NCI-H446 treated with DMSO at 0.1 percent for 48 hours (cell line): ENCODE data around the gene RBM39.
A peak's percentile ranks its signal among the peaks of the same experiment; 100 is the strongest.
"Not testable (repeated sequence)": the region's sequence is repeated elsewhere in the genome, so short reads cannot be mapped to it uniquely, and the experiment has no call there.

Source experiments
- DNase-seq: peaks from one replicate; lab custom pipeline; 2025; lab: John Stamatoyannopoulos, UW

The RBM39 gene

DNA sequence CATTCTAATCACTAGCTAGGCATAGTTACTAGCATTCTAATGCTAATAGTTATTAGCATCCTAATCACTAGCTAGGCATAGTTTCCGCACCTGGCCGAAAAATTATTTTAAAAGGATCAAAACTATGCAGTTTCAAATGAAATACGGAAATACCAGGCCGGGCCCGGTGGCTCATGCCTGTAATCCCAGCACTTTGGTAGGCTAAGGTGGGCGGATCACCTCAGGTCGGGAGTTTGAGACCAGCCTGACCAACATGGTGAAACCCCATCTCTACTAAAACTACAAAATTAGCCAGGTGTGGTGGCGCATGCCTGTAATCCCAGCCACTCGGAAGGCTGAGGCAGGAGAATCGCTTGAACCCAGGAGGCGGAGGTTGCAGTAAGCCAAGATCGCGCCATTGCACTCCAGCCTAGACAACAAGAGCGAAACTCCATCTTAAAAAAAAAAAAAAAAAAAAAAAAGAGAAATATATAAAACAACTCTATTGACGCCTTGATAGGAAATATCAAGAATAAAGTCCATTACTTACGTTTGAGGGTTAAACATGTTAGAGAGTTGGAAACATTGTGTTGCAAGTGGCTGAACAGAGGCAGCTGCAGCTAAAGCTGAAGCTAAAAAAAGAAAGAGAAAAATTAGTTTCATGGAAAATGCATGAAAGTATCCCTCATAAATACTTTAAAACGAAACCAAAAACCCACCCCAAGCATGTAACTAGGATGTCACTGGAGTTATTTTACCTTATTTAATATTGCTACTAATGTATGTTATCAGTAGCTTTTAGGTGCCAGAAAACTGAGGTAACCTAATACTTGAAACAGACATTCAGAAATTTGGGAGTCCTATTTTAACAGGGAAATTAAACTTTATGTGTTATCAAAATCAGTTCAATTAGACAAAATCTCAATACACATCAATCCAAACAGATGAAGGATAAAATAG, 35.2 kb downstream of the RBM39 start:
- not testable (repeated sequence) for DNase-seq

DNA sequence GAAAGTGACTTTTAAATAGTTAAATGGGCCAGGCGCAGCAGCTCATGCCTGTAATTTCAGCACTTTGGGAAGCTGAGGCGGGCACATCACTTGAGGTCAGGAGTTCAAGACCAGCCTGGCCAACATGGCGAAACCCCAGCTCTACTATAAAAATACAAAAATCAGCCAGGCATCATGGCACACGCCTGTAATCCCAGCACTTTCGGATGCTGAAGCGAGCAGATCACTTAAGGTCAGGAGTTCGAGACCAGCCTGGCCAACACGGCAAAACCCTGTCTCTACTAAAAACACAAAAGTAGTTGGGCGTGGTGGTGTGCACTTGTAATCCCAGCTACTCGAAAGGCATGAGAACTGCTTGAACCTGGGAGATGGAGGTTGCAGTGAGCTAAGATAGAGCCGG, 36.2 kb downstream of the RBM39 start:
- DNase-seq, result not testable (repeated sequence)

DNA sequence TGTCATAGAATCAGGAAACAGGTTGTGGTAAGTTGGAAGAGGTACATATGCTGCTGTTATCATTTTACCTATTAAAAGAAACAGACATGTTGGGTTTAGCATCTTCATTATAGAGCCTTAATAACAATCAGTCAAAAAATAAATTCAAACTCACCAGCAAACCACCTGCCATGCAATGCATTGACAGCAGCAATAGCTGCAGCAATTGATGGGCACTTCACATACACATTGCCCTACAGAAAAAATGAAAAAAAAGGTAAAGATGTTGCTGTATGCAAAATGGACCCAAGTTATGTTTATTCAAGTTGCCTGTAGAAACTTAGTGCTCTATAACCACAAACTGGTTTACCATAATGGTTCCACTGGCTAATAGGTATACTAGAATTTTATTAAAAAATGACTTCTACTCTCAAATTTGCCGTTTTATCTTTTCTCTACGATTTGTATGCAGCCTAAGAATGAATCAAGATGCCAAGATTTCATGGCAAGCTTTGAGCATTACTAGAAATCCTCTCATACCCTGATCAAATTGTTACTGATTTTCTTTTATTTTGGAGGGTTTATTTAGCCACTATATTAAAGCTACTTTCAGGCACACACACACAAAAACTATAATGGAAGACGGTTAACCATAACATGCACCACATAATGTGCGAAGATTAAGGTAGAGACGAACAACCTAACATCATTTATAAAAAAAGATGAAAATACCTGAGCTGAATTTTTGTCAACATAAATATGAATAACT, 37.4 kb downstream of the RBM39 start:
- no peak for DNase-seq

- DNase-seq, result no peak
Observed at GRCh38 chr20:35702824-35703695, 39.0 kb downstream of the RBM39 start.

- DNase-seq, result no peak
Observed at GRCh38 chr20:35702051-35702823, 39.8 kb downstream of the RBM39 start.

GRCh38 chr20:35700625-35701148, 41.4 kb downstream of the RBM39 start:
- no peak for DNase-seq

GRCh38 chr20:35699957-35700624, 42.0 kb downstream of the RBM39 start:
- no peak for DNase-seq

DNA sequence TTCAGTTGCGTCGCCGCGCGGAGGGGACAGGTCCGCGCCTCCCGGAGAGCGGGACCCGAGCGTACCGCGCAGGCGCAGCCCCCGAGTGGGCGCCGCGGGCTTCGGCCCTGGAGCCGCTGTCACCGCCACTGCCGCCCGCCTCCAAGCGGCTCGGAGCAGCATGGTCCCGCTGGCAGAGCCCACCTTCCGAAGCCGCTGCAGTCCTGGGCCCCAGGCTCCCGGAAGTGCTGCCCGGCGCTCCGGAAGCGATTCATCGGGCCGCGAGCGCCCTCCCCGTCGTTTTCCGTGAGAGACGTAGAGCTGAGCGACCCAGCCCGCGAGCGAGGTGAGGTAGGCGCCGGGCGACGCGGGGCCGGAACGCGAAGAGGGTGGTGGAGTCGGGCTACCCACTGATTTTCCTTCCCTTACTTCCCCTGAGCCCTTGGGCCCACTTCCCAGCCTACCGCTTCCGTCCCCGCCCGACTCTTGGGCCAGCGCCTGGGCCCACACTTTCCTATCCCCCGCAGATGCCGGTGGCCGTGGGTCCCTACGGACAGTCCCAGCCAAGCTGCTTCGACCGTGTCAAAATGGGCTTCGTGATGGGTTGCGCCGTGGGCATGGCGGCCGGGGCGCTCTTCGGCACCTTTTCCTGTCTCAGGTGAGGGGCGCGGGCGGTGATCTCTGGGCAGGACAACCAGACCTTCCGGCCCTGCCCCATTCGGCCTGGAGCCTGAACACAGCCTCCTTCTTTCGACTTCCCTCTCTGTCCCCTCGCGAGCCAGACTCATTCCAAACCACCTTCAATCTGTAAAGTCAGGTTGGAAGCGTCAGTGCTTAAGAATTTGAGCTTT, 42.7 kb downstream of the RBM39 start, which contains the start of the genes NFS1 and ROMO1:
NFS1 (minus strand) TSS at position 226 of the 830 bp plus-strand sequence; CDS start at position 162, 64 bp downstream.
ROMO1 (plus strand) TSS at position 279 of the 830 bp plus-strand sequence; CDS start at position 507, 228 bp downstream.
- DNase-seq, result peak; percentile 76

DNA sequence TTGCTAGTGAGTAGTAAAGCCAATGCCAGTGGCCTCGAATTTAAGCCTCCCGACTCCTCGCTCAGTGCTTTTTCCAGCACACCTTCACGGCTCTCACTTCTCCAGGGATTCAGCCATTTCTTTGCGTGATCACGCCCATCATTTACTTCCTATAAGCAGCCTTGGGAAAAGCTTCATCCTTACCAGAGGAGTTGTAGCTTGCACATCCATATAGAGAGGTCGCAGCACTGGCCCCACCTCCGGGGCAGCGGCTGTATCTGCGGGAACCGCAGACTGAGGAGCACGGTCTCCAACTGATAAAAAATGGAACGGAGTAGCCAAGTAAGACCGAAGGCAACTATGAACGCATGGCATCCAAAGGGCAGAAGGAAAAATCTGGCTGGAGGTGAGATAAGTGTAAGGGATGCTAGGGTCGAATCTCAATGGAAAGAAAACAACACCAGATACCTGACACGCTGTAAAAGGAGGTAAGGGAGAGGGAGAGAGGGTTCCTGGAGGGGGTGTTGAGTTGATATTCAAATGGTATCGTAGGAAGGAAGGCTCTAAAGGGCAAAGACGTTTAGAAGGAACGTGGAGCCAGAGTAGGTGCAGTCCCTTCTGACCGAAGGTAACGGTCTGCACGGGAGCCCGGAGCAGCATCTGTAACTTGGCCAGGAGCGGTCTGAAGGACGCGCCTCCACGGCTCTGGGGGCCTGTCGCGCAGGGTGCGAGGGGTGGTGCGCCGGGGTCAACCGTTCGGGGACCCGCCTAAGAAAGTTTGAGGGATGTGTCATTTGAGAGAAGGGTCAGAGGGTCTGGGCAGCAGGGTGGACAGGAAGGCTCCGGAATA, 43.5 kb downstream of the RBM39 start:
- no peak for DNase-seq

DNA sequence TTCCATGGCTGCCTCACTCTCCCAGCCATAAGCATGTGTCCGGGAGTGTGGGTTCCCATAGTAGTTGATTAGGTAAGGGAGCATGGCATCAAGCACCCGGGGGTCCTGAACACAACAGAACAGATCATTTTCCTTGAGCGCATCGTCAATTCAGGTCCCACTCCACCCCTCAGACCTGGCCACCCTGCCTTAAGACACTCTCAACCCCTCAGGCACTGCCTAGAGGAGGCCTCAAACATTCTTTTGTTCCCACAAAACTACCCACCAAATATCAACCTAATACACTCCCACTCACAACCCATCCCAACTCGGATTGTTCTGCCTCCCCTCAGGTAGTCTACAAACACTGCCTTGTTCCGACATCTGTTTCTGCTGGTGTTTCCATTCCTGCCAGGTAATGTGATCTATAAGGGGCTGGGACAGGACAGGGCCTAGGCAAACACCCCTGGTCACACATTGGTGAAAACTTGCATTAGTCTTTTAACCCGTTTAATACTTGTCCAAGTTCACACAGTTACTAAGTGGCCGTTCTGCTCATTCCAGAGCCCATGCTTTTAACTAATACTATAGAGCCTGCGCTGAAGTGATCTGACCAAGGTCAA, 44.3 kb downstream of the RBM39 start:
- no peak for DNase-seq

GRCh38 chr20:35695978-35696377, 46.1 kb downstream of the RBM39 start:
- DNase-seq, result no peak

- no peak for DNase-seq
Observed at GRCh38 chr20:35695245-35695749, 46.8 kb downstream of the RBM39 start.

- DNase-seq, result no peak
Observed at GRCh38 chr20:35690265-35690664, 51.8 kb downstream of the RBM39 start.

DNA sequence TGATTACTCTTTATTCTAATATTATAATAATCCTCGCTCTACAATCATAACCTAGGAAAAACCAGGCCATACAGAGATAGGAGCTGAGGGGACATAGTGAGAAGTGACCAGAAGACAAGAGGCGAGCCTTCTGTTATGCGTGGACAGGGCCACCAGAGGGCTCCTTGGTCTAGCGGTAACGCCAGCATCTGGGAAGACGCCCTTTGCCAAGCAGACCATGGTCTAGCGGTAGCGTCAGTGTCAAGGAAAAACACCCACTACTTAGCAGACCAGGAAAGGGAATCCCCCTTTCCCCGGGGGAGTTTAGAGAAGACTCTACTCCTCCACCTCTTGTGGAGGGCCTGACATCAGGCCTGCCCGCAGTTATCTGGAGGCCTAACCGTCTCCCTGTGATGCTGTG, 55.2 kb downstream of the RBM39 start:
- DNase-seq, result not testable (repeated sequence)

DNA sequence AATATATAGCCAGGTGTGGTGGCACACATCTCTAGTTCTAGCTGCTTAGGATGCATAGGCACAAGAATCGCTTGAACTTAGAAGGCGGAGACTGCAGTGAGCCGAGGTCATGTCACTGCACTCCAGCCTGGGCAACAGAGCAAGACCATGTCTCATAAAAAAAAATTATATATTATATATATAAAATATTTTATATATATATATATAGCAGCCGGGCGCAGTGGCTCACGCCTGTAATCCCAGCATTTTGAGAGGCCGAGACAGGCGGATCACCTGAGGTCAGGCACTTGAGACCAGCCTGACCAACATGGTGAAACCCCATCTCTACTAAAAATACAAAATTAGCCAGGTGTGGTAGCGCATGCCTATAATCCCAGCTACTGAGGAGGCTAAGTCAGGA, 56.7 kb downstream of the RBM39 start:
- not testable (repeated sequence) for DNase-seq

DNA sequence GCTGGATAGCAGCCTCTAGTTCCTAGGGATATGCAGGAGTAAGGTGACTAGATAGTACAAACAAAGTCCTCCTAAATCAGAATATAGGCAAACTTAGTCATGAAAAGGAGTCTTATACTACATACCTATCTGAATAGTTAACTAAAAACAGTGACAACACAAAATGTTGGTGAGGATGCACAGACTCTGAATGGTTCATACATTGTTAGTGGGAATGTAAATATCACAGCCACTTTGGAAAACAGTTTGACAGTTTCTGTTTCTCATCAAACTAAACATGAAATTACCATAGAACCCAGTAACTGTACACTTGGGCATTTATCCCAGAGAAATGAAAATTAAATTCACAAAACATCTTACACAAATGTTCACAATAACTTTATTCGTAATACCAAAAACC, 60.1 kb downstream of the RBM39 start:
- no peak for DNase-seq

DNA sequence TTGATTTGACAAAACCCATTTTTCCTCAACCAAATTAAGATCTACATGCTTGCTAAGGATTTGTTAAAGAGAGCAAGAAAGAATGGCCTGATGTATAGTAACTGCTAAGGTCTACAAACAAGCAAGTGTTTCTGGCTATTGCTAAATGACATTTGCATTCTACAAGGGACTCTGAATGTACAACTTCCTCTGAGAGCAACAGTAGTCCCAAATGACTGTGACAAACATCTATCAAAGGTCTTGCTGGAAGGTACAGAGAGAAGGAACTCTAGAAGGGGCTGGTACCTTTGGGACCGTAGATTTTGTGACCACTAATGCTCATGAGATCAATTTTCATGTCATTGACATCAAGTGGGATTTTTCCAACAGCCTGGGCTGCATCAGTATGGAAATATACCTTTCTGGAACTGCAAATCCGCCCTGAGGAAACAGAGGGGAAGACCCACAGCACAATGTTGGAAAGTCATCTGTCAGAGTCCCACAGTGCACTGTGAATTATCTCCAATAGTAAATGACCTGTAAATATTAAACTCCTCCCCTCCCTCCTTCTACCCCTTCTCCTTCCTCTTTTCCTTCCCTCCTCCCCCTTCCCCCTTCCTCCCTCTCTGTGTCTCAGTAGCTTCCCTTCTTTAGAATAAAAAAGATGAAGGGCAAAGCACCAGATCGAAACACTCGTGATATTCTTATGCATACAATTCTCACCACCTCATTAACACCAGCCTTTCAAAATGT, 61.4 kb downstream of the RBM39 start:
- DNase-seq, result no peak
